ENCODE data around the gene GPATCH2. TPM values are rescaled to one million over a fixed set of nuclear protein-coding genes. Genes with fewer than 3 reads are reported as not detected.

Gene GPATCH2
- total RNA-seq, 1 experiment from 2014 or later, result 17.2 TPM

DNA sequence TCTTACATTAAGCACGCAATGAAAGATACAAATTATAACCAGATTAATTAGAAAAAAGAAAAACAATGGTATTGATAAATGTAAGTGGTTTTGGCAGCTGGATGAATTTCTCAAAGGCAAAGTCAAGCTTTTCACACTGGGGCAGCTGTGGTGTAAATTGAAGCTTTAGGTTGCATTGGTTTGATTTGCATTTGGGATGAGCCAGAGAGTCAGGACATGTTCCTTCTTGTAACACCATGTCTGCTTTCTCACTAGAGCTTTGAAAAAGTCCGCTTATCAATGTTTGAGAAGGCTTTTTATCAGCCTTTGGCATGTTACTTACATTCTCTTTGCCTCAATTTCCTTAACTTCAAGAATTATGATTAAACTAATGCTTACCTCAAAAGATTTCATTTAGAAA lies 173.9 kb downstream of the GPATCH2 start:
- H3F3A ChIP-seq (ENCODE audit: low read length, unreplicated experiment), result no peaks in the 10 kb centered on the region
- H3K36me3 ChIP-seq (ENCODE audit: low read depth, low read length), result no peaks in the 10 kb centered on the region
- TF ChIP-seq EZH2phosphoT487 (IDR thresholded peaks at IDR 0.05; ENCODE audit: borderline replicate concordance, low read length) (no peak), EZH2 (IDR thresholded peaks at IDR 0.05; ENCODE audit: low read length, unreplicated experiment) (no peak)
- TF ChIP-seq, protein P1, sequence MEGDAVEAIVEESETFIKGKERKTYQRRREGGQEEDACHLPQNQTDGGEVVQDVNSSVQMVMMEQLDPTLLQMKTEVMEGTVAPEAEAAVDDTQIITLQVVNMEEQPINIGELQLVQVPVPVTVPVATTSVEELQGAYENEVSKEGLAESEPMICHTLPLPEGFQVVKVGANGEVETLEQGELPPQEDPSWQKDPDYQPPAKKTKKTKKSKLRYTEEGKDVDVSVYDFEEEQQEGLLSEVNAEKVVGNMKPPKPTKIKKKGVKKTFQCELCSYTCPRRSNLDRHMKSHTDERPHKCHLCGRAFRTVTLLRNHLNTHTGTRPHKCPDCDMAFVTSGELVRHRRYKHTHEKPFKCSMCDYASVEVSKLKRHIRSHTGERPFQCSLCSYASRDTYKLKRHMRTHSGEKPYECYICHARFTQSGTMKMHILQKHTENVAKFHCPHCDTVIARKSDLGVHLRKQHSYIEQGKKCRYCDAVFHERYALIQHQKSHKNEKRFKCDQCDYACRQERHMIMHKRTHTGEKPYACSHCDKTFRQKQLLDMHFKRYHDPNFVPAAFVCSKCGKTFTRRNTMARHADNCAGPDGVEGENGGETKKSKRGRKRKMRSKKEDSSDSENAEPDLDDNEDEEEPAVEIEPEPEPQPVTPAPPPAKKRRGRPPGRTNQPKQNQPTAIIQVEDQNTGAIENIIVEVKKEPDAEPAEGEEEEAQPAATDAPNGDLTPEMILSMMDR (conservative IDR thresholded peaks at IDR 0.05; ENCODE audit: low read depth, low read length), result no peak
- H3K4me1 ChIP-seq (ENCODE audit: insufficient read depth, low read length), result peaks cover 4% of the 10 kb centered on the region
- BruUV-seq (replicated peaks), result no TSS peak
- H3K9ac ChIP-seq (ENCODE audit: low read length), result no peak overlapping the region
- no peaks in the 10 kb centered on the region for H3K79me2 ChIP-seq (ENCODE audit: low read length)
- H3K9me3 ChIP-seq (ENCODE audit: low read length), result no peaks in the 10 kb centered on the region
- H3K27ac ChIP-seq (ENCODE audit: low read length), result no peak overlapping the region
- intact Hi-C loops (cut with micrococcal nuclease), result no loop called here
- no peak for ATAC-seq
- no peaks in the 10 kb centered on the region for H3K27me3 ChIP-seq (ENCODE audit: low read length)
- no peak overlapping the region for H3K4me3 ChIP-seq (ENCODE audit: low read length)
- H4K20me1 ChIP-seq (ENCODE audit: low read length), result no peaks in the 10 kb centered on the region
- ChIA-PET POLR2A (ENCODE audit: unreplicated experiment) (interaction anchor here (0.7 kb wide), 1 partner anchor 1773 kb away, joined by 4 read pairs; no protein-coding TSS in a partner anchor), CTCF (no interaction called here)
- DNase-seq, result no peak
- no peaks in the 10 kb centered on the region for H3K9me2 ChIP-seq (replicated peaks; ENCODE audit: low read length)
- H3K4me2 ChIP-seq (ENCODE audit: low read length), result no peak overlapping the region
- no peak overlapping the region for H2AFZ ChIP-seq (ENCODE audit: low read length)

DNA sequence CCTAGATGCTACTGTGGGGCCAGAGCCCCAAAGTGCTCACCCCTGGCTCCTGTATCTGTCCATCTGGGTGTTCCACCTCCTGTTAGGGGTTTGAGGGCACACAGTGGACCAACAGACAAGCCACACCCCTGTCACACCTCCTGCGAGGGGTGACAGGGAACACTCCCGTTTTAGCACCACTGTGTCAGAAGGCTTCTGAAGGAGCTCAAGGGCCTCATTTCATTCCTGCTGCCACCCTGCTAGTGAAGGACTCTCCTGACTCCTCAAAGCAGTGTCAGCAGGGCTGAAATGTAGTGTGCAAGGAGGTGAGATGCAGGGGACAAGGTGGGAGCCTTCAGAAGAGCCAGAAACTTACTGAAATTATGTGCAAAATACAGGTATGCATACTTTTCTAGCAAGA lies 174.6 kb downstream of the GPATCH2 start:
- Histone ChIP-seq H3K4me2 (ENCODE audit: low read length) (no peak overlapping the region), H3K36me3 (ENCODE audit: low read depth, low read length) (no peaks in the 10 kb centered on the region), H2AFZ (ENCODE audit: low read length) (no peak overlapping the region), H3F3A (ENCODE audit: low read length, unreplicated experiment) (no peaks in the 10 kb centered on the region), H3K9me3 (ENCODE audit: low read length) (no peaks in the 10 kb centered on the region), H4K20me1 (ENCODE audit: low read length) (no peaks in the 10 kb centered on the region), H3K9ac (ENCODE audit: low read length) (no peak overlapping the region), H3K27ac (ENCODE audit: low read length) (no peak overlapping the region), H3K79me2 (ENCODE audit: low read length) (no peaks in the 10 kb centered on the region), H3K27me3 (ENCODE audit: low read length) (no peaks in the 10 kb centered on the region), H3K4me3 (ENCODE audit: low read length) (no peak overlapping the region), H3K9me2 (replicated peaks; ENCODE audit: low read length) (no peaks in the 10 kb centered on the region), H3K4me1 (ENCODE audit: insufficient read depth, low read length) (no peaks in the 10 kb centered on the region)
- CTCF ChIA-PET, result no interaction called here
- POLR2A ChIA-PET (ENCODE audit: unreplicated experiment), result no interaction called here
- ATAC-seq, result no peak
- BruUV-seq (replicated peaks), result no TSS peak
- intact Hi-C loops (cut with micrococcal nuclease), result no loop called here
- DNase-seq, result no peak
- TF ChIP-seq EZH2 (IDR thresholded peaks at IDR 0.05; ENCODE audit: low read length, unreplicated experiment), result no peak

DNA sequence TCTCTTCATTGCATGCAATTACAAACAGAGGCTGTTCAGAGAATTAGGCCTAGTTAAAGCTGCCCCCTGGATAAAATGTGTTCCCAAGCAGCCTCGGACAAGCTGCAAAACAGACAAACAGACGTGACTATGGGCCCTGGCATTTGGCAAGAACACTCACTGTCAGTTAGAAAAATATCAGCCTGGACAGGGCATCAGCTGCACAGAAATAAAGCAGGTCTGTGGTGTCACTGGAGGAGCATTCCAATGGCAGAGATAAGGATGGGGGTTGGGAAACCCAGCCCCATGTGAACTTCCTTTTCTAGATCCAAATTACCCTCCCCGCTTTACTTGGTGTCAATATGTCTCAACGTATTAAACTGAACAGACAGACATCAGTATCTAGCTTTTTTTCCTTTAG lies 177.1 kb downstream of the GPATCH2 start:
- ATAC-seq (no peak), DNase-seq (no peak)
- Histone ChIP-seq H3K79me2 (ENCODE audit: low read length) (no peaks in the 10 kb centered on the region), H4K20me1 (ENCODE audit: low read length) (no peaks in the 10 kb centered on the region), H3K27me3 (ENCODE audit: low read length) (no peaks in the 10 kb centered on the region), H3K4me2 (ENCODE audit: low read length) (no peak overlapping the region), H3K9ac (ENCODE audit: low read length) (no peak overlapping the region), H3K9me2 (replicated peaks; ENCODE audit: low read length) (no peaks in the 10 kb centered on the region), H2AFZ (ENCODE audit: low read length) (no peak overlapping the region), H3K36me3 (ENCODE audit: low read depth, low read length) (no peaks in the 10 kb centered on the region), H3K4me1 (ENCODE audit: insufficient read depth, low read length) (no peaks in the 10 kb centered on the region), H3K4me3 (ENCODE audit: low read length) (no peak overlapping the region), H3K27ac (ENCODE audit: low read length) (no peak overlapping the region), H3K9me3 (ENCODE audit: low read length) (no peaks in the 10 kb centered on the region), H3F3A (ENCODE audit: low read length, unreplicated experiment) (no peaks in the 10 kb centered on the region)
- intact Hi-C loops (cut with micrococcal nuclease), result no loop called here
- TF ChIP-seq EZH2 (IDR thresholded peaks at IDR 0.05; ENCODE audit: low read length, unreplicated experiment) (no peak), EZH2phosphoT487 (IDR thresholded peaks at IDR 0.05; ENCODE audit: borderline replicate concordance, low read length) (no peak)
- TF ChIP-seq, protein P1 (conservative IDR thresholded peaks at IDR 0.05; ENCODE audit: low read depth, low read length), result no peak
- no TSS peak for BruUV-seq (replicated peaks)
- POLR2A ChIA-PET (ENCODE audit: unreplicated experiment), result no interaction called here
- CTCF ChIA-PET, result no interaction called here
